GM18519 (cell line): ENCODE results near the gene DHX30.
"Not testable (repeated sequence)": the region's sequence is repeated elsewhere in the genome, so short reads cannot be mapped to it uniquely, and the experiment has no call there.

Source experiments
- ATAC-seq: cut with Tn5 transposase; IDR thresholded peaks from one replicate; pipeline ENCODE4 v1.9.1; 2021; ENCODE audit warnings: mild to moderate bottlenecking, moderate library complexity; ENCODE audit not compliant: unreplicated experiment, low FRiP score

Gene DHX30, protein sequence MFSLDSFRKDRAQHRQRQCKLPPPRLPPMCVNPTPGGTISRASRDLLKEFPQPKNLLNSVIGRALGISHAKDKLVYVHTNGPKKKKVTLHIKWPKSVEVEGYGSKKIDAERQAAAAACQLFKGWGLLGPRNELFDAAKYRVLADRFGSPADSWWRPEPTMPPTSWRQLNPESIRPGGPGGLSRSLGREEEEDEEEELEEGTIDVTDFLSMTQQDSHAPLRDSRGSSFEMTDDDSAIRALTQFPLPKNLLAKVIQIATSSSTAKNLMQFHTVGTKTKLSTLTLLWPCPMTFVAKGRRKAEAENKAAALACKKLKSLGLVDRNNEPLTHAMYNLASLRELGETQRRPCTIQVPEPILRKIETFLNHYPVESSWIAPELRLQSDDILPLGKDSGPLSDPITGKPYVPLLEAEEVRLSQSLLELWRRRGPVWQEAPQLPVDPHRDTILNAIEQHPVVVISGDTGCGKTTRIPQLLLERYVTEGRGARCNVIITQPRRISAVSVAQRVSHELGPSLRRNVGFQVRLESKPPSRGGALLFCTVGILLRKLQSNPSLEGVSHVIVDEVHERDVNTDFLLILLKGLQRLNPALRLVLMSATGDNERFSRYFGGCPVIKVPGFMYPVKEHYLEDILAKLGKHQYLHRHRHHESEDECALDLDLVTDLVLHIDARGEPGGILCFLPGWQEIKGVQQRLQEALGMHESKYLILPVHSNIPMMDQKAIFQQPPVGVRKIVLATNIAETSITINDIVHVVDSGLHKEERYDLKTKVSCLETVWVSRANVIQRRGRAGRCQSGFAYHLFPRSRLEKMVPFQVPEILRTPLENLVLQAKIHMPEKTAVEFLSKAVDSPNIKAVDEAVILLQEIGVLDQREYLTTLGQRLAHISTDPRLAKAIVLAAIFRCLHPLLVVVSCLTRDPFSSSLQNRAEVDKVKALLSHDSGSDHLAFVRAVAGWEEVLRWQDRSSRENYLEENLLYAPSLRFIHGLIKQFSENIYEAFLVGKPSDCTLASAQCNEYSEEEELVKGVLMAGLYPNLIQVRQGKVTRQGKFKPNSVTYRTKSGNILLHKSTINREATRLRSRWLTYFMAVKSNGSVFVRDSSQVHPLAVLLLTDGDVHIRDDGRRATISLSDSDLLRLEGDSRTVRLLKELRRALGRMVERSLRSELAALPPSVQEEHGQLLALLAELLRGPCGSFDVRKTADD

GRCh38 chr3:47802734-47803479, at the start of gene DHX30:
Gene DHX30 (plus strand): TSS chr3:47803138. CDS start chr3:47810684, 7,546 bp downstream.
- peak; percentile 54 for ATAC-seq

DNA sequence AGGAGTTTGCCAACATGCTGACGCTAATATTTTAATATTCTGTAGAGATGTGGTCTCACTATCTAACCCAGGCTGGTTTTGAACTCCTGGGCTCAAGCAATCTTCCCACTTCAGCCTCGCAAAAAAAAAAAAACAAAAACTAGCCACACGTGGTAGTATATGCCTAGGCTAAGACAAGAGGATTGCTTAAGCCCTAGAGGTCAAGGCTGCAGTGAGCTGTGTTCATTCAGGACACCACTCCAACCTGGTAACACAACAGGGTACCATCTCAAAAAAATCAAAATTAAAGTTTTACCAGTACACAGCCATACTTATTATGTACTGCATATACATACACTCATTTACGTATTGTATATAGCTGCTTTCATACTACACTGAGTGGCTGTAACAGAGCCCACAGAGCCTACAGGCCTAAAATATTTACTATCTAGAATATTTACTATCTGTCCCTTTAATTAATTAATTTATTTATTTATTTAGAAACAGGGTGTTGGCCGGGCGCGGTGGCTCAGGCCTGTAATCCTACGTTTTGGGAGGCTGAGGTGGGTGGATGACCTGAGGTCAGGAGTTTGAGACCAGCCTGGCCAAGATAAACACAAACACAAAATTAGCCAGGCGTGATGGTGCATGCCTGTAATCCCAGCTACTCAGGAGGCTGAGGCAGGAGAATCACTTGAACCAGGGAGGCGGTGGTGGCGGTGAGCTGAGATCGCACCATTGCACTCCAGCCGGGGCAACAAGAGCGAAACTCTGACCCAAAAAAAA, 44.5 kb upstream of the DHX30 start:
- no peak for ATAC-seq

DNA sequence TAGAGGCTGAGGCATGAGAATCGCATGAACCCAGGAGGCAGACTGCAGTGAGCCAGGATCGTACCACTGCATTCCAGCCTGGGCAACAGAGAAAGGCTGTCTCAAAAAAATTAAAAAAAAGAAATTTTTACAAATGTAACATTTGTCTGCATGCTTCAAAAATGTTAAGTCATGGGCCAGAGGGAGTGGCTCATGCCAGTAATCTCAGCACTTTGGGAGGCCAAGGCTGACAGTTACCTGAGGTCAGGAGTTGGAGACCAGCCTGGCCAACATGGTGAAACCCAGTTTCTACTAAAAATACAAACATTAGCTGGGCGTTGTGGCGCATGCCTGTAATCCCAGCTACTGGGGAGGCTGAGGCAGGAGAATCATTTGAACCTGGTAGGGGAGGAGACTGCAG, 42.7 kb upstream of the DHX30 start:
- not testable (repeated sequence) for ATAC-seq

- no peak for ATAC-seq
Measured at GRCh38 chr3:47761046-47761445, 41.9 kb upstream of the DHX30 start.

GRCh38 chr3:47762233-47762632, 40.7 kb upstream of the DHX30 start:
- no peak for ATAC-seq

DNA sequence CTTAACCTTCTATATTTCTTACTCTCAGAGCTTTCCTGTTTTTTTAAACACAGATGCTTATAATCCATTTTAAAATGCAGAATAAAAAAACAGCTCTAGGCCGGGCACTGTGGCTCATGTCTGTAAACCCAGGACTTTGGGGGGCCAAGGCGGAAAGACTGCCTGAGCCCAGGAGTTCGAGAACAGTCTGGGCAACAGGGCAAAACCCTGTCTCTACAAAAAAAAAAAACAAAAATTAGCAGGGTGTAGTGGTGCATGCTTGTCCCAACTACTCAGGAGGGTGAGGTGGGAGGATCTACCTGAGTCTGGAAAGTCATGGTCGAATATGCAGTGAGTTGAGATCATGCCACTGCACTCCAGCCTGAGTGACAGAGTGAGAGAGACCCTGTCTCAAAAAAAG, 36.8 kb upstream of the DHX30 start:
- no peak for ATAC-seq

DNA sequence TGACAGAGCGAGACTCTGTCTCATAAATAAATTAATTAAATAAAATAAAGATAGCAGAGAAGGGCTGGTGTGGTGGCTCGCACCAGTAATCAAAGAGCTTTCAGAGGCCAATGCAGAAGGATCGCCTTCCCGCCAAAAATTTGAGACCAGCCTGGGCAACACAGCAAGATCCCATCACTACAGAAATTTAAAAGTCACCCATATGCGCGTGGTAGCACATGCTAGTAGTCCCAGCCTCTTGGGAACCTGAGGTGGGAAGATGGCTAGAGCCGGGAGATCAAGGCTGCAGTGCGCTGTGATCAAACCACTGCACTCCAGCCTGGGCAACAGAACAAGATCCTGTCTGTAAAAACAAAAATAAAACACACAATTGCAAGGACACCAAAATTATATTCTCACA, 30.9 kb upstream of the DHX30 start:
- ATAC-seq: no peak

- no peak for ATAC-seq
Measured at GRCh38 chr3:47772788-47773187, 30.1 kb upstream of the DHX30 start.

GRCh38 chr3:47778746-47779145, 24.2 kb upstream of the DHX30 start:
- no peak for ATAC-seq

GRCh38 chr3:47780741-47781684, 21.9 kb upstream of the DHX30 start:
- ATAC-seq: peak; percentile 5

GRCh38 chr3:47781685-47782445, 21.1 kb upstream of the DHX30 start, which contains the start of gene SMARCC1:
Gene SMARCC1 (minus strand): TSS chr3:47781893. CDS start chr3:47781797, 96 bp downstream.
- ATAC-seq: peak; percentile 82

DNA sequence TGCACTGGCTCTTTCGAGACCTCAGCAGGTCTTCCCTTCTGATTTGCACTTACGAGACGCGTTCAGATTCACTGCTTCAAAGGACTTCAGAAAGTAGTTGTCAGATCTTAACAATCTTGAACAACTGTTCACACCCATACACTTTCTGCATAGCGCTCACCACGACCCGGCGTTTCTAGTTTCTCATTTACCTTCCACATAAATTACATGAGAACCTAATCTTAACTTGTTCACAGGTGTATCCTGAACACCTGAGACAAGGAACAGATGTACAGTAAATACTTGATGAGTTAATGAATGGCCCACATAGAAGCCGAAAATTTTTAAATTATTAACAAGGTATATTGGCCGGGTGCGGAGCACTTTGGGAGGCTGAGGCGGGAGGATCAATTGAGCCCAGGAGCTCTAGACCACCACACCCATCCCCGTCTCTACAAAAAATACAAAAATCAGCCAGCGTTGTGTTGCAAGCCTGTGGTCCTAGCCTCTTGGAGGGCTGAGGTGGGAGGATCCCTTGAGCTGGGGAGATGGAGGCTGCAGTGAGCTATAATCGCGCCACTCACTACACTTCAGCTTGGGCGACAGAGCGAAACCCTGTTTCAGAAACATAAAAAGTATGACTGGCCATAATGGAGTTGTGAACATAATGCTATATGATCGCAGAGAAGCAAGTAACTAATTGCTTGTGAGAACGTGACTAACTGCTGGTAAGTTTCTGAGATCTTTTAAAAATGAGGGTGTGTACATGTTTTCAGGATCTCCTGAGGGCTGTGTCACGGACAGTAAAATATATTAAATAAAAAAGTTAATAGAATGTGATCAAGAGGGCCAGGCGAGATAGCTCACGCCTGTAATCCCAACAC, 20.3 kb upstream of the DHX30 start:
- no peak for ATAC-seq

- no peak for ATAC-seq
Measured at GRCh38 chr3:47783673-47784072, 19.3 kb upstream of the DHX30 start.

DNA sequence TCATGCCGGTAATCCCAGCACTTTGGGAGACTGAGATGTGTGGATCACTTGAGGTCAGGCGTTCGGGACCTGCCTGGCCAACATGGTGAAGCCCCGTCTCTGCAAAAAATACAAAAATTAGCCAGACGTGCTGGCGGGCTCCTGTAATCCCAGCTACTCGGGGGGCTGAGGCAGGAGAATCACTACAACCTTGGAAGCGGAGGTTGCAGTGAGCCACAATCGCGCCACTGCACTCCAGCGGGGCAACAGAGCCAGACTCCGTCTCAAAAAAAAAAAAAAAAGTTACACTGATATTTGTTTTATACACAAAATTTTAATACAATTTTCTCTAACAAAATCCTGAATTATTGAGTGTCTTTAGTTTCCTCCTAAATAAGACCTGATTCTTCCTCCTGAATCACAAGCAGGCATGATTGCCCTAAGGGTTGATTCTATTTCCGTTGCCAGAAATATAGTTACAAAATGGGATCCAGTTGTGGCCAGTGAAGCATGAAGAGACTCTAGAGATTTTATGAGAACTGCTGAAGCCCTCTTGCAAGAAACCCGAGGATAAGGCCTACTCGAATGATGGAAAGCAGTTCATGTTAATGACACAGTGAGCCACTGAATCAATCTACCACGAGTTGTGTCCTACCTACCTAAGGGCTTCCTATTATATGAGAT, 11.6 kb upstream of the DHX30 start:
- no peak for ATAC-seq

GRCh38 chr3:47792699-47793098, 10.2 kb upstream of the DHX30 start:
- ATAC-seq: no peak

GRCh38 chr3:47794544-47794943, 8.4 kb upstream of the DHX30 start:
- ATAC-seq: no peak
